ENCODE measurements around the gene MAP1LC3B.

GRCh38 chr16:87410968-87411367 lies 18.8 kb downstream of the MAP1LC3B start:
- TF ChIP-seq POLR2A (IDR thresholded peaks at IDR 0.05; ENCODE audit: low read length) = no peak
- TF ChIP-seq GATA1 (IDR thresholded peaks at IDR 0.05; ENCODE audit: low read depth, low read length) = no peak
